Stimulated activated CD4-positive, alpha-beta T cell treated with anti-CD3 and anti-CD28 coated beads, Interleukin-1b, Interleukin-23, amount 100 ng/mL, for 1 hour (primary cell): ENCODE measurements around the gene AGAP1.

Experiments
- DNase-seq, 2 donors: peaks; one replicate each; pipeline ENCODE4 v3.0.0-alpha.2; 2020; ENCODE audit warnings: low read depth in 2 of 2

Gene AGAP1

DNA sequence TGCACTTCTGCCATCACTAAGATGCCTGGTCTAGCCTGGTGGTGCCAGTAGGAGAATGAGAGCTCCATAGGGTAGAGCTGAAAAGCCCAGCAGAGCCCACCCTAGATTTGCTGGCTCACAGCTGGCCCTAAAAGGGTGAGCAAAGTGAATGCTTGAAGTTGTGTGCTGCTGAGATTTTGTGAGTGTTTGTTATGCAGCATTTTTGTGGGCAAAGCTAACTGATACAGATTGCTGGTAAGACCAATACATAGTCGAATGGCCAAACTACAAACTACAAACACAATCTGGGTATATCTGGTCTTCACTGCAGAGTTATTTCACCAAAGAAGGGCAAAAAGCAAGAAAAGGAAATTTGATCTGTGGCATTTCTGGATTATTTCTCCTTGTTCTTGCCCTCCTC, 7.1 kb upstream of the AGAP1 start:
- no peak for DNase-seq

DNA sequence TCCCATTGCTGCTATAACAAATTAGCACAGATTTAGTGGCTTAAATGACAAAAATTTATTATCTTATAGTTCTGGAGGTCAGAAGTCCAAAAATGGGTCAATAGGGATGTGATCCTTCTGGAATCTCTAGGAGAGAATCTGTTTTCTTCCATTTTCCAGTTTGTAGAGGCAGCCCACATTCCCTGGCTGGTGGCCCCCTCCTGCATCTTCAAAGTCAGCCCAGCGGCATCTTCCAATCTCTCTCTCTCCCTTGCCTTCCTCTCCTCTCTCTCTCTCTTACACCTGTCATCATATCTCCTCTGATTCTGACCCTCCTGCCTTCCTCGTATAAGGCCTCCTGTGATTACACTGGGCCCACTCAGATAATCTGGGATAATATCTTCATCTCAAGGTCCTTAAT, 3.9 kb upstream of the AGAP1 start:
- no peak for DNase-seq

- no peak for DNase-seq
Measured at GRCh38 chr2:235492850-235493344, 946 bp upstream of the AGAP1 start.

- DNase-seq = no peak
Measured at GRCh38 chr2:235493402-235493774, 455 bp upstream of the AGAP1 start.

DNA sequence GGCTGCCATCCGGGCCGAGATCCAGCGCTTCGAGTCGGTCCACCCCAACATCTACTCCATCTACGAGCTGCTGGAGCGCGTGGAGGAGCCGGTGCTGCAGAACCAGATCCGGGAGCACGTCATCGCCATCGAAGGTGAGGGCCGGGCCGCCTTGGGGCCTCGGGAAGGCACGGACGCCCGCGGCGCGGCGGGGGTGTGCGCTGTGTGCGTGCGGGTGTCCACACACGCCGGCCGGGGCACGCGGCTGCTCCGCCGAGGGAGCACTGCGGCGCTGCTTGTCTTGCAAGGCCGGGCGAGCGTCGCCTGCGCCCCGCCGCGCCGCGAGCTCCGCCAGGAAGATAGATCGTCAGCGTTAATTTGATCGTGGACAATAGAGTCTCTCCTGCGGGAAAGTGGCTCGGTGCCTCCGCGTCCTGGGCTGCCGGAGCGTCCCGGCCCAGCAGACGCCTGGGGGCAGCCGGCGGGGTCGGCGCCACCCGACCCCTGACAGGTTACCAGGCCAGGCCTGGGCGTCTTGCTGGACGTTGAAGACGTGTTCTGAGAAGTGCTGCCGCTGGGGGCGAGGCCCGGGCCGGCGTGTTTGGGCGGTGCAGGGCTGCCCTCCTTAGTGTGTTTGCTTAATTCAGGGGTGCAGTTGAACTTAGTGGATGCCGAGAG, 1.0 kb downstream of the AGAP1 start:
- no peak for DNase-seq

DNA sequence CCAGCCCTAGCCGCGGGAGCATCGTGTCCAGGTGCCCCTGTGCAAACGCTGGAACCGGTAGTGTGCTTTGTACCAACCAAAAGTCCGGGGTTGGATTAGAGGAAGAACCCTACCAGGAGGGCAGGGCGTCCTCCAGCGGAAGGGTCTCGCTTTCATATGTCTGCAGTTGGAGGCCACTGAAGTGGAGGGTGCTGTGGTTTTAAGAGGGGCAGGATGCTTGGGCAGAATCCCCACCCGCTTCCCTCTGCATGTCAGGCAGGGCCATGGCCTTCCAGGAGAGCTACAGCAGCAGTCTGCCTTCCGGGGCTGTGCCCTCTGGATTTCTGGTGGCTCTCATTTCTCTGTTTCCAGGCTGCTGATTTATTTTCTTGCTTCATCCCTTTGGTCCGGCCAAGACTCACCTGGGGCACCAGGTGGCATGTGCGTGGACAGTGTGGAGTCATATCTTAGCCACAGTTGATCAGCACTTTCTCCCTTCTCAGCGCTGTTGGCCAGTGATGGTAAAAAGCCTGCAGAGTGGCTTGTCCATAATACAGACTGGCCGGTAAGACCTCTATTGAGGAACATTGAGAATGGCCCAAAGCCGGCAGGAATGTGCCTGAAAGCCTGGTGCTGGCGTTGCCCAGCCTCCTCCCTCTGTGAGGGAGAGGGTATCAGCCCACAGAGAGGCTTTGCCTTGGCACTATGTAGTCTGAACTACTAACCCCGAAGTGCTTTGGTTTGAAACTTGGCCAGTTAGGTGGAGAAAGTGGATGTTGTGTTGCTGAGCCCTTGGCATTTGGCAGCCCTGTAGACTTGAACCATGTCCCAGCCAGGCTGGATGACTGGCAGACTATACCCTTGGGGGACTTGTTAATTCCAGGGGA, 1.8 kb downstream of the AGAP1 start:
- DNase-seq = no peak

DNA sequence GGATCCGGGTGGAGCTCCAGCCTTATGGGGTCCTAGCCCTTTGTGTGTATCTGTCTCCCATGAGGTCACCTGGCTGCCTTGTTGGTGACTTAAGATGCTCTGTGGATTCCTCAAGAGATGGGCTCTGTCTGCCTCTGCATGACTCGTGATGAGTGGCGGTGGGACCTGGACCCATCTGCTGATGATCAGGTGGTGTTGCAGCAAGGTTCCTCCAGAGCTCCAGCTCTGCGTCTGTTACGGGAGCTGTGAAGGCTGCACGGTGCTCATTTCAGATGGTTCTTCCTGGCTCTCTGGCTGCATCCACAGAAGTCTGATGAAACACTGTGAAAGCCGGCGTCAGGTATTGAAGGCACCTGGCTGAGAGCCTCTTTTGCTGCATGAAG, 2.4 kb downstream of the AGAP1 start:
- DNase-seq = no peak

GRCh38 chr2:235497096-235497495, 3.3 kb downstream of the AGAP1 start:
- DNase-seq = no peak

DNA sequence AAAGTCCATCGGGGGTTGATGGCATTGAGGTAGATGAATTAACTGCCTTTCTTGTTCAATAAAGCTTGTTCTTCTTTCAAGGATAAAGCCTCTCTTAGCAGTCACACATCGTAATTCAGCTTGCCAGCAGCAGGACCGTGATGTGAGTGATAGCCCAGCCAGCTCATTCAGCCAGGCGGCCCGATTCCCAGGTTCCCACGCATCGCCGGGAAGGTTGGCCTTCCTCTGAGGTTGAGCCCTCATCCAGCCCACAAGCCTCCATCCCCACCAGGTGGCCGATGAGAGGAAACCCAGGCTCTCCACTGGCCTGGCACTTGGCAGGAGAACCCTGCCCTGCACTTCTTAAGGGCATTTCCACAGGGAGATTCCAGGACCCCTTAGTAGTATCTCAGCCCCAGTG, 4.7 kb downstream of the AGAP1 start:
- DNase-seq = no peak

DNA sequence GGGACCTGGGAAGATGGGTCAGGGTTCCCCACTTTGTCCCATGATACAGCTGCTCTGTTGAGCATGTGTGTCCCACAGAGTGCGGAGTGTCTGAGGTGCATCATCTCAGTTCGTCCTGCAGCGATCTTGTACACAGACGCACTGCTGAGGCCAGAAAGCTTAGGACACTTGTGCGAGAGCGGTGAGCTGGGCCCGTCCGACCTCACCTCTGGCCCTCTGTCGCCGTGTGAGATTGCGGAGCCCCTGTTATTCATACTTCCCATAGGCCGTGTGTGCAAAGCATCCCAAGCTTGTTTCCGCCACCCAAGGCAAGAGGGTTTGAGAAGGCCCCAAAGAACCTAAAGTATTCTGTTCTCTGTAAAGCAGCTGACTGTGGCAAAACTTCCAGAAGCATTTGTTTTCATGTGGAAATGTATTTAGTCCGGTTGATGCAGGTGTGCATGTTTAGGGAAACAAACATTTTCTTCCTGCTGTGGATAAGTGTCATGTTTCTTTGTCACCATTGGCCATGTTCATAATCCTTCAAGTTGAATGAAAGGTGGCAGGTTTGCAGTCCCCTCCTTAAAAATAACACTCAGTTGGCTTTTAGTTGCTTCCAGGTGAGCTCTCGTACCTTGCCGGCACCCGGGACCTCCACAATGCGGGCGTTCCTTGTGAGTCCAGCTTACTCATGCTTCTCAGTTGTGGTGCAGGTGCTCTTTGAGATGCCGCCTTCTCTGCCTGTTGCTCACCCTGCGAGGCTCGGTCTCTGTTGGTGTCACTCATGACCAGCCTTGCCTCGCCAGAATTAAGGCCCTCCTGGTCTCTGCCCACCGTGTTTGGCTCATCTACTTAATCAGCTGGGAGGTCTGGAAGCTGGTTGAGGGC, 5.3 kb downstream of the AGAP1 start:
- no peak for DNase-seq

- DNase-seq = no peak
Measured at GRCh38 chr2:235500110-235500760, 6.4 kb downstream of the AGAP1 start.

GRCh38 chr2:235500761-235501672, 7.2 kb downstream of the AGAP1 start:
- no peak for DNase-seq

GRCh38 chr2:235501673-235502031, 7.8 kb downstream of the AGAP1 start:
- DNase-seq = no peak

- DNase-seq = no peak
Measured at GRCh38 chr2:235502336-235502735, 8.5 kb downstream of the AGAP1 start.

DNA sequence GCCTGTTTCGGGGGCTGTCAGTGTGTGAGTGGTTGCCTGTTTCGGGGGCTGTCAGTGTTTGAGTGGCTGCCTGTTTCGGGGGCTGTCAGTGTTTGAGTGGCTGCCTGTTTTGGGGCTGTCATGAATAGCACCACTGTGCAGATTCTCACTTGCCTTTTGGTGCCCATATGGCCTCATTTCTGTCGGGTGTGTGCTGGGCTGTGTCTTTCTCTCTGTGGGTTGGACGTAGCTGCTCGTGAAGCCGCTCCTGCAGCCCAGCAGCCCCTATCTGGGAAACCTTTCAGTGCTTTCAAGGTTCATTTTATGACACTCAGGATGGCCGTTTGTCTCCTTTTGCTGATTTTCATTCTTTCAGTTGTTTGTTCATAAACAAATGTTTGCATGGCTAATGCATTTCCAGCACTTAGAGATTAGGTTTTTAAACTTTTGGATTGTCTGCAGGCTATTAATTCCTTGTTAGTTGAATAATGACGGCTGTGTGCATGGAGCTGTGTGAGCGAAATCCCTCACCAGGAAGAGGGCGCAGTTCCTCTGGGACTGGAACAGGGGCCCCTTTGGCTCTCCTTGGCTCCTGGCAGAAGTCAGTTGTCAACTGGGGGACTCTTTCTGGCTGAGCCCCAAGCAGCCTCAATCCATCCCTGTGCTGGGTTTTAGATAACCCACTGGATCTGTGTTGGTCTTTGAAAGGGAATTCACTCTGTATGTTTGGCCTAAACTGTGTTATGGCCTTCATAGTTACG, 10.8 kb downstream of the AGAP1 start:
- DNase-seq = no peak

DNA sequence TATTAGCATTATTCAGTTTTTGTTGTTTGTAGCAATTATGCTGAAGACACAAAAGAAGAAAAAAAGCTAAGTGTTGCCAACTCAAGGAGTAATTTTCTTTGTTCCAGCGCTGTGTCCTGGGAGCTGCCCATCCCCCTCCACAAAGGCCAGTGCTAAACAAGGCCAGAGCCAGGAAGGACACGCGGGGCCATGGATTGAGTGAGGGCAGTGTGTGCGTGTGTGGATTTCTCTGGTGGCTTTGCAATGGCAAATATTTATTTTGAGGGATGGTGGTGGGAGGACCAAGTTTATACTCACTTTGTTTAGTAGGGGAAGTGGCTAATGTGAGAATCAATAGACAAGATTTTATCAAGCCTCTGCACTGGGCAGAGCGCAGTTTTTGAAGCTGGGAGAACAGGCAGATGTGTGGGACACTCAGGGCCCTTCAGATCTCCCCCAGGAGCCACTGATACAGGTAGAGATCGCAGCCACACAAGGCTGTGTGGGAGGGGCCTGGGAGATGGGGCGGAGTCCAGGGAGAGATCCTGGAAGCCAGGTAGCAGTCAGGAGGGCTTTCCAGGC, 11.4 kb downstream of the AGAP1 start:
- DNase-seq = no peak

DNA sequence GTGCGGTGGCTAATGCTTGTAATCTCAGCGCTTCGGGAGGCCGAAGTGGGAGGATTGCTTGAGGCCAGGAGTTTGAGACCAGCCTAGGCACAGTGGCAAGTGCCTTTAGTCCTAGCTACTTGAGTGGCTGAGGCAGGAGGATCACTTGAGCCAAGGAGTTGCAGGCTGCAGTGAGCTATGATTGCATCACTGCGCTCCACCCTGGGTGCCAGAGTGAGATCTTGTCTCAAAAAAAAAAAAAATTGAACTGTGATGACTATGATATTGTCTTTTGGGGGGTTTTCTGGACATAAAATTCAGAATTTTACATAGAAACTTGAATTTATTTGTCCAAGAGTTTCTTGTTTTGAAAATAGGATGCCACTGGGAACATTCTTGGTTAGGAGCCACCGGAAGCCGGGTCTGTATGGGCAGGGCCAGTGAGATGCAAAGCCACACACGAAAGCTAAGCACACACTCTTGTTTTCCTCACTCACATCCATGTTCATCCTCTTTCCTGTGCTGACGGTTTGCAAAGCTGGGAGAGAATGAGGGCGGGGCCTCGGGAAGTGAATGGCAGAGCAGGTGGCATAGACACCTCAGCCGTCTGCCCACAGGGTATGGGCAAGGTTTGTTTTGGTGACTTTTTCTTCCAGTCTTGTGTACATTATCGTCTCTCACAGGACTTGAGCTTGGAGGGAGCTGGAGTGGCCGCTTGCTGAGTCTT, 12.6 kb downstream of the AGAP1 start:
- DNase-seq = no peak

DNA sequence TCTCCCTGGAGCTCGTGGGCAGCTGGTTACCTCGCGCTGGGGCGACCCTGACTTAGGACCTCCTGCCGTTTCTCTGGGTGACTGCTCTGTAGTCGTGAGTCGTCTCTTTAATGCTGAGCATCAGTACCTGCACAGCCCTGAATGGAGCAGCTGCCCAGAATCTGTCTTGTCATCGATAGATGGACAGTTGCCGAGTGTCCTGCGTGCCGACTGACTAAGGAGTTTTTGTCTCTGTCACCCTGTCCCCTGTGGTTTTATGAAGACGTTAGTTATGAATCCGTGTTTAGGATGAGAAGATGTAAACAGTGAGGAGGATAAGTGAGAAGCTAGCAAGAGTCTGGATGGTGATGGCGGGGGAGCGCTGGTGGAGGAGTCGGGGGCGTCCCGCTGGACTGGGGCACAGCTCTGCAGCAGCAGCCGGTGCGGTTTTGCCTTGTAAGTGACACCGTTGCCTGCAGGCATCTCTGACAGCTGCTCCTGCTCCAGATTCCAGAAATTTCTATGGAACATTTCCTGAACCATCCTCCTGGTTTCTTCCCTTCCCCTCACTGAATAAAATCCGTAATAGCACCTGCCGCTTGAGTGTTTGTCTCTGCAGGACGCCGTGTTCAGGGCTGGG, 13.3 kb downstream of the AGAP1 start:
- DNase-seq = no peak

DNA sequence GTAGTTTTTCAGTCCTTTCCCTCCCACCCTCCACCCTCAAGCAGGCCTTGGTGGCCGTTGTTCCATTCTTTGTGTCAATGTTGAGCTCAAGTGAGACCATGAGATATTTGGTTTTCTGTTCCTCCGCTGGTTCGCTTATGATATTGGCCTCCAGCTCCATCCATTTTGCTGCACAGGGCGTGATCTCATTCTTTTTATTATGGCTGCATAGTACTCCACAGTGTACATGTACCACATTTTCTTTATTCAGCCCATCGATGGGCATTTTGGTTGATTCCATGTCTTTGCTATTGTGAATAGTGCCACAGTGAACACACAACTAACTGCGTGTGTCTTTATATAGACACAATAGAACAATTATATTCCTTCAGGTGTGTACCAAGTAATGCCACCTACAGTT, 14.1 kb downstream of the AGAP1 start:
- DNase-seq = no peak
